Stimulated activated effector memory CD8-positive, alpha-beta T cell treated with anti-CD3 and anti-CD28 coated beads, Interleukin-12 subunit alpha, Interleukin-12 subunit beta, amount 100 ng/mL, for 72 hours (primary cell): ENCODE results near the gene EXOC3L1.

Experiments used
- ATAC-seq: fragments of 150-1000 bp; cut with Tn5 transposase; 2 replicates; pipeline ENCODE4 v1.10.0; 2021
- DNase-seq, 2 donors: peaks; one replicate each; pipeline ENCODE4 v3.0.0; 2021 to 2022; ENCODE audit warnings: low spot score in 2 of 2
- H3K27ac Mint-ChIP-seq: one replicate; pipeline ENCODE4 v1.8.0; 2022; ENCODE audit warnings: mild to moderate bottlenecking, mixed read lengths
- H3K36me3 Mint-ChIP-seq: one replicate; pipeline ENCODE4 v1.8.0; 2022; ENCODE audit warnings: mild to moderate bottlenecking, mixed read lengths
- H3K4me1 Mint-ChIP-seq: one replicate; pipeline ENCODE4 v1.8.0; 2022; ENCODE audit warnings: mixed read lengths
- H3K4me3 Mint-ChIP-seq: one replicate; pipeline ENCODE4 v1.8.0; 2022; ENCODE audit warnings: mild to moderate bottlenecking, mixed read lengths
- H3K9me3 Mint-ChIP-seq: one replicate; pipeline ENCODE4 v1.8.0; 2022; ENCODE audit warnings: mixed read lengths

The EXOC3L1 gene

GRCh38 chr16:67194260-67194659 is 4.3 kb upstream of the EXOC3L1 start:
- peak overlapping the region; percentile 88 for H3K4me3 Mint-ChIP-seq
- peaks cover 51% of the 10 kb centered on the region for H3K4me1 Mint-ChIP-seq
- DNase-seq (no peak), ATAC-seq (no peak)
- peaks cover 59% of the 10 kb centered on the region for H3K36me3 Mint-ChIP-seq
- H3K9me3 Mint-ChIP-seq, result no peaks in the 10 kb centered on the region
- H3K27ac Mint-ChIP-seq, result peak overlapping the region; percentile 86

DNA sequence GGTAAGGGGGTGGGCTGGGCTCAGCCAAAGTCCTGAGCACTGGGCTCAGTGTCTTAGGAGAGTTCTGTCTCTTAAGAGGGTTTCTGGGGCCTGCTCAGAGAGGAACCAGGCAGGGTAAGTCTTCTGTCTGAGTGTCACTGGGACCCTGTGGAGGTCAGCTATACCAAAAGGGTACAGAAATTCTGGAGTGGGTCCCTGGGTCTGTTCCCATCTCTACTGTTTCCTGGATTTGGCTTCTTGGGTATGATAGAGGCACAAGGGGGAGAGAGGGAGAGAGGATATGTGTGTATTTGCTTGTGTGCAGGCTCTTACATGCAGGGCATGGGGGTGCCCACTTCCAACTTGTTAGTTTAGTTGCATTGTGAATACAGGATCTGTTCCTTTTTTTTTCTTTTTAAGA is 3.6 kb upstream of the EXOC3L1 start:
- peak overlapping the region; percentile 86 for H3K27ac Mint-ChIP-seq
- peaks cover 51% of the 10 kb centered on the region for H3K4me1 Mint-ChIP-seq
- H3K36me3 Mint-ChIP-seq, result peaks cover 58% of the 10 kb centered on the region
- no peaks in the 10 kb centered on the region for H3K9me3 Mint-ChIP-seq
- DNase-seq (no peak), ATAC-seq (no peak)
- H3K4me3 Mint-ChIP-seq, result peak overlapping the region; percentile 88

- Mint-ChIP-seq H3K9me3 (no peaks in the 10 kb centered on the region), H3K27ac (peak overlapping the region; percentile 86), H3K4me3 (peak overlapping the region; percentile 88), H3K4me1 (peaks cover 51% of the 10 kb centered on the region), H3K36me3 (peaks cover 51% of the 10 kb centered on the region)
- peak; percentile 6 for ATAC-seq
- DNase-seq, result no peak
Measured at GRCh38 chr16:67192781-67193361, 2.9 kb upstream of the EXOC3L1 start.

- Mint-ChIP-seq H3K4me3 (peak within 1 kb of the TSS; percentile 88), H3K9me3 (no peaks in the 10 kb centered on the region), H3K4me1 (peaks cover 51% of the 10 kb centered on the region), H3K36me3 (peaks cover 44% of the 10 kb centered on the region), H3K27ac (peak within 1 kb of the TSS; percentile 86)
- peak; percentile 98 for ATAC-seq
- peak; percentile 85 to 93 for DNase-seq
Measured at GRCh38 chr16:67191995-67192681, 2.2 kb upstream of the EXOC3L1 start, which contains the start of gene E2F4. TSS of gene E2F4 (plus strand) at chr16:67192155. CDS start at chr16:67192228, 73 bp downstream.

DNA sequence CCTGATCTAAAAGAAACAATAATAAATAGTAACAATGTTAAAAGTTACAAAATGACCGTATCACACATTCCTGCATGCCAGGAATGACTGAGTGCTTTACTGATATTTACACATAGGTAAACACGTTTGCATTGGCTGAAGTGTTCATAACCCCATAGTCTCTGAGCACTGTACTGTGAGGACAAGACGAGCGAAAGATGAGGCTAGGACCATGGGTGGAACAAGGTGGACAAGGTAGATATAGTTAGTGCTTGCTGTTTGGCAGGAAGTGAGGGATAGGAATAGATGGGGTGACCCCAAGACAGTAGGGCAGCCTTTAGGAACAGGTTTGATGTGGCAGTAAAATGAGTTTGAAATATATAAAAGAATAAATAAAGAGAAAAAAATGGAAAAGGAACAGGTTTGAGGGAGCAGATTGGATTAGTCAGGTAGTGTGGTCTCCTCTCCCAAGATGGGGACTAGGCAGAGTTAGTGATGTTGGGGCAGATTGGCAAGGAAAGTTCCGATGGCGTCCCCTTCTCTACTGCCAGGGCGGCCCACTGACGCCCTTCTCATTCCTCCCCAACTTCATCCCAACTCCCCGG is 1.6 kb upstream of the EXOC3L1 start:
- Mint-ChIP-seq H3K27ac (peak overlapping the region; percentile 86), H3K4me1 (peaks cover 45% of the 10 kb centered on the region), H3K4me3 (peak overlapping the region; percentile 88), H3K36me3 (peaks cover 37% of the 10 kb centered on the region), H3K9me3 (no peaks in the 10 kb centered on the region)
- ATAC-seq (no peak), DNase-seq (no peak)

DNA sequence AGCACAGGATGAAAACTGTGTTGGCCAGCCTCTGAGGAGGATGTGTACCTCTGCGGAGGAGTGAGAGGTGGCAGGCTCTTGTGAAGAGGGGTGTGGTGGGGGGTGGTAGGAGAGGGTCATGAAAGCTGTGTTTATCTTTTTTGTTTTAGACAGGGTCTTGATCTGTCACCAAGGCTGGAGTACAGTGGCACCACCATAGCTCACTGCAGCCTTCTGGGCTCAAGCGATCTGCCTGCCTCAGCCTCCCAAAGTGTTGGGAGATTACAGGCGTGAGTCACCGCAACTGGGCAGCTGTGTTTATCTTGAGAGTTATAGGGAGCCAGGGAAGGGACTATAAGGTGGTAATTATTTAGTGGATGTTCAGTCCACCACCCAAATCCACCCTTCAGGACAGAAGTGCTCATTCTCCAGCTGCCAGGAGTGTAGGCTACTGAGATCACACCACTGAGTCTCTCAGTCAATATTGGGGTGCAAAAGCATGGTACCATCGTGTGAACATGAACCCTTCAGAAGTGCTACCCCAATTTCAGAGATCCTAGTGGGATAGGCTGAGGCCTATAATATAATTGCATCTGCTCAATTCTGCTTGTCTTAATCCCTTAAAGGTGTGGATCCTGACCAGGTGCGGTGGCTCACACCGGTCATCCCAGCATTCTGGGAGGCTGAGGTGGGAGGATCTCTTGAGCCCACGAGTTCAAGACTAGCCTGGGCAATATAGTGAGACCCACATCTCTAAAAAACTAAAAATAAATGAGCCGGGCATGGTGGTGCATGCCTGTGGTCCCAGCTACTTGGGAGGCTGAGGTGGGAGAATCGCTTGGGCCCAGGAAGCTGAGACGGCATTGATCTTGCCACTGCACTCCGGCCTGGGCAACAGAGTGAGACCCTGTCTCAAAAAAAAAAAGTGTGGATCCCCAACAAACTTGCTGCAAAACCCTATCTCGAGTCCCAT is 788 bp upstream of the EXOC3L1 start:
- peak overlapping the region; percentile 88 for H3K4me3 Mint-ChIP-seq
- DNase-seq (no peak), ATAC-seq (no peak)
- peaks cover 38% of the 10 kb centered on the region for H3K4me1 Mint-ChIP-seq
- no peaks in the 10 kb centered on the region for H3K9me3 Mint-ChIP-seq
- H3K36me3 Mint-ChIP-seq, result peaks cover 29% of the 10 kb centered on the region
- H3K27ac Mint-ChIP-seq, result peak overlapping the region; percentile 86

DNA sequence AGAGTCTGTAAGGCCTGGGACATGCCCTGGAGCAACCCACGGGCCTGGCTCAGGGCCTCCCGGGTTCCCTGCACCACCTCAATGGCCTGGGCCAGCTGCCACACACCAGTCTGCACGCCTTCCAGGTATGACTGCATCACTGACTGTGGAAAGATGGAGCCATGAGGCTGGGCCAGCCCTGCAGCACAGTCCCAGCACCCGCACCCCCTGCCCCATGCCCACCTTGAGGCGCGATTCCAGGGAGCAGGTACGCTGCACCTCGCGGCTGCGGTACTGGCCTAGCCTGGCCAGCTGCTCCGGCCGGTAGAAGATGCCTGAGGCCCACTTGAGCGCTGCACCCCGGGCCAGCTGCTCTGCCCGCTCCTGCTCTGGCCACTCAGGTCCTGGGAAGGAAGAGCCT is 1.1 kb downstream of the EXOC3L1 start:
- ATAC-seq (no peak), DNase-seq (no peak)
- H3K27ac Mint-ChIP-seq, result no peak overlapping the region
- H3K36me3 Mint-ChIP-seq, result peaks cover 17% of the 10 kb centered on the region
- H3K4me3 Mint-ChIP-seq, result no peak overlapping the region
- H3K4me1 Mint-ChIP-seq, result peaks cover 37% of the 10 kb centered on the region
- H3K9me3 Mint-ChIP-seq, result no peaks in the 10 kb centered on the region

DNA sequence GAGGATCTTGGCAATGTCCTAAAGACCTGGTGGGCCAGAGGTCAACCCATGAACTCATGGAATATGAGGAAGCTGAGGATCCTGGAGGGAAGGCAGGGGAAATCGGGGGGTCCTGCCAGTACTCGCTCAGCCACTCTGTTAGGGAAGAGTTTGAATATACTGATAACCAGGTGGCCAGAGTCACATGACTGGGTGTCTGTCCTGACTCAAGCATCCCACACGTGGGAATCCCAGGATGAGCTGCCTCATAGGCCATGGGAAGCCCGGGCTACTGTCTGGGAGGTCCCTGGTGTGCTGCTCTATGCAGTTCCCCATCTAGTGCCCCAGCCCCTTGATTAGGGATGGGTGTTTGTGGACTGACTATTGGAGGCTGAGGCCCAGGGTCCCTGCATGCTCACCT is 1.6 kb downstream of the EXOC3L1 start:
- no peak for DNase-seq
- ATAC-seq, result no peak
- no peak overlapping the region for H3K4me3 Mint-ChIP-seq
- H3K36me3 Mint-ChIP-seq, result peaks cover 12% of the 10 kb centered on the region
- no peak overlapping the region for H3K27ac Mint-ChIP-seq
- no peaks in the 10 kb centered on the region for H3K9me3 Mint-ChIP-seq
- H3K4me1 Mint-ChIP-seq, result peaks cover 32% of the 10 kb centered on the region

DNA sequence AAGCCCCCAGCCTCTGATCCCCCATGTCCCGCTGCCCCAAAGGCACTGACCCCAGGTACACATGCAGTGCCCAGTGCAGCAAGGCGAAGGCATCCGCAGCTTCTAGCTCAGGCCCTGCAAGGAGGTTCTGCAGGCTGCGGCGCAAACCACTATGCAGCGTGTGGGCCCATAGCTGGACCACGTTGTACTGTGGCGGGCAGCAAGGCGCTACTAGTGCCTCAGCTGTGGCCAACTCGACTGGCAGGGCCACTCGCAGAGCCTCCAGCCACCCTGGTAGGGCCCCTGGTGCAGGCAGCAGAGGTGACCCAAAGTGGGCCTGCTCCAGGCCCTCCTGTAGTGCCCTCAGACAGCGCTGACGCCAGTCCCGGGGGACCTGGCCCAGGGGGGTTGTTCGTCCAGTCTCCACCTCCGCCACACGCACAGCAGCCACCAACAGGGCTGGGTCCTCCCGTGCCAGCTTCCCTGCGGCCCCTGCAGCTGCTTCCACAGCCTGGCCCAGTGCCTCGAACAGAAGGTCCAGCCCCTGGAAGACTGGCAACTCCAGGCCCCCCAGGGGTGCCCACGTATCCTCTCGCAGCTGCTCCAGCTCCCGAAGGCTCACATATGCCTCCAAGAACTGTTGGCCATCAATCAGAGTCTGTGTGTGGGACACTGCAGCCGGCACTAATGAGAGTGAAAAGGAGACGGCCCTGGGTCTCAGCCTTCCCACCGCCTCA is 2.6 kb downstream of the EXOC3L1 start:
- no peak for ATAC-seq
- peaks cover 24% of the 10 kb centered on the region for H3K4me1 Mint-ChIP-seq
- peaks cover 7% of the 10 kb centered on the region for H3K36me3 Mint-ChIP-seq
- H3K27ac Mint-ChIP-seq, result no peak overlapping the region
- no peak for DNase-seq
- no peak overlapping the region for H3K4me3 Mint-ChIP-seq
- H3K9me3 Mint-ChIP-seq, result no peaks in the 10 kb centered on the region

DNA sequence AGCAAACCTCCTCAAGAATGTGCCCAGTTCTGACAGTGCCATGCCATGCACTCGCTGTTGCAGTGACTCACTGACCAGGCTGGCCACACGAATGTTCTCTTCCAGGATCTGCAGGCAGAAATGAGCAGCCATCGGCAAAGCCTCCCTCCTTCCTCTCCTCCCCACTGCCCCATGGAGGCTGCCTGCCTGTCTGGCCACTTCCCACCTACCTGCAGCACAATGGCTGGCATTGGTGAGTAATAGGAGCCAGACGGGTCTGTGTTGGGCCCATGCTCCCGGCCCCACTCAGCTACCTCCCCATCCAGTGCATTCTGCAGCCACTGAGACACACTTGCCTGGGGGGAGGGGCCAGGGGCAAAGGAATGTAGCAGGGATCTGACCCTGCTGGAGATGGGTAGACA is 3.4 kb downstream of the EXOC3L1 start:
- H3K4me1 Mint-ChIP-seq, result peaks cover 20% of the 10 kb centered on the region
- ATAC-seq, result no peak

GRCh38 chr16:67185651-67186134 is 4.2 kb downstream of the EXOC3L1 start:
- peaks cover 15% of the 10 kb centered on the region for H3K4me1 Mint-ChIP-seq
- ATAC-seq, result no peak
- H3K4me3 Mint-ChIP-seq, result no peak overlapping the region
- peak overlapping the region; percentile 52 for H3K27ac Mint-ChIP-seq
- no peaks in the 10 kb centered on the region for H3K9me3 Mint-ChIP-seq
- no peak for DNase-seq
- H3K36me3 Mint-ChIP-seq, result peaks cover 7% of the 10 kb centered on the region

More for the DNA sequence above, 3.4 kb downstream of the EXOC3L1 start:
- Mint-ChIP-seq H3K27ac (no peak overlapping the region), H3K4me3 (no peak overlapping the region), H3K36me3 (peaks cover 7% of the 10 kb centered on the region), H3K9me3 (no peaks in the 10 kb centered on the region)
- no peak for DNase-seq

DNA sequence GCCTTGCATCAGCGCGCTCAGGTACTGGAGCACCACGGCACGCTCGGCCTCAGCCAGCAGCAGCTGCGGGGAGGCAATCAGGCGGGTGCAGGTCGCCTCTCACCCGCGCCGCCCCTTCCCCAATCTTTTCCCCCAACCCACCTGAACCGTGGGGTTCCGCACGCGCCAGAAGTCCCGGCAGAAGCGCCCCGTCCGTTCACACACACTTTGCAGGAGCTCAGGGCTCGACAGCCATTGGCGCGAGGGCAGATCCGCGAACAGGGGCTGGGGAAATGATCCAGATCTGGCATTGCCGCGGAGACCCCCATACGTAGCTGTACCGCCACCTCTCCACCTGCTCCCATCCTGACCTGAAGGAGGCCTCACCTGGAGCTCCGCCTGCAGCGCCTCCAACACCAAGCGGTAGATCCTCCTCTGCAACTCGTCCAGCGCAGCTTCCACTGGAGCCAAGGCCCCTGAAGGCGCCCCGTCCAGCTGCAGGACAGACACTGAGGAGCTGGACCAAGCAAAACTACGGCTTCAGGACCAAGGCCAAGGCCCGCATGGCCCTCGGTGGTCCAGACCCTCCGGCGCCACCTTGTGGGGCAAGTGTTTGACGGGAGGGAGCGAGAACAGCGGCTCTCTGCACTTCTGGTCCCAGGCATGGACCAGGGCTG is 4.8 kb downstream of the EXOC3L1 start:
- no peak overlapping the region for H3K4me3 Mint-ChIP-seq
- H3K9me3 Mint-ChIP-seq, result no peaks in the 10 kb centered on the region
- H3K36me3 Mint-ChIP-seq, result peaks cover 7% of the 10 kb centered on the region
- DNase-seq (peak; percentile 89 to 95), ATAC-seq (peak; percentile 46)
- H3K27ac Mint-ChIP-seq, result peak overlapping the region; percentile 52
- H3K4me1 Mint-ChIP-seq, result peaks cover 15% of the 10 kb centered on the region

GRCh38 chr16:67184453-67184994 is 5.4 kb downstream of the EXOC3L1 start:
- peaks cover 11% of the 10 kb centered on the region for H3K36me3 Mint-ChIP-seq
- no peak overlapping the region for H3K27ac Mint-ChIP-seq
- H3K9me3 Mint-ChIP-seq, result no peaks in the 10 kb centered on the region
- no peak overlapping the region for H3K4me3 Mint-ChIP-seq
- peaks cover 17% of the 10 kb centered on the region for H3K4me1 Mint-ChIP-seq
- DNase-seq (no peak), ATAC-seq (peak; percentile 3)
